Measurements from ENCODE around the gene UBA52. TPM values are rescaled to one million over a fixed set of nuclear protein-coding genes. Genes with fewer than 3 reads are reported as not detected.

The UBA52 gene
- total RNA-seq, 3 donors from 2014 or later (not counting 1 experiment from before 2014, with no cell fraction given) = 1,016 to 1,271 (median 1,271) TPM

DNA sequence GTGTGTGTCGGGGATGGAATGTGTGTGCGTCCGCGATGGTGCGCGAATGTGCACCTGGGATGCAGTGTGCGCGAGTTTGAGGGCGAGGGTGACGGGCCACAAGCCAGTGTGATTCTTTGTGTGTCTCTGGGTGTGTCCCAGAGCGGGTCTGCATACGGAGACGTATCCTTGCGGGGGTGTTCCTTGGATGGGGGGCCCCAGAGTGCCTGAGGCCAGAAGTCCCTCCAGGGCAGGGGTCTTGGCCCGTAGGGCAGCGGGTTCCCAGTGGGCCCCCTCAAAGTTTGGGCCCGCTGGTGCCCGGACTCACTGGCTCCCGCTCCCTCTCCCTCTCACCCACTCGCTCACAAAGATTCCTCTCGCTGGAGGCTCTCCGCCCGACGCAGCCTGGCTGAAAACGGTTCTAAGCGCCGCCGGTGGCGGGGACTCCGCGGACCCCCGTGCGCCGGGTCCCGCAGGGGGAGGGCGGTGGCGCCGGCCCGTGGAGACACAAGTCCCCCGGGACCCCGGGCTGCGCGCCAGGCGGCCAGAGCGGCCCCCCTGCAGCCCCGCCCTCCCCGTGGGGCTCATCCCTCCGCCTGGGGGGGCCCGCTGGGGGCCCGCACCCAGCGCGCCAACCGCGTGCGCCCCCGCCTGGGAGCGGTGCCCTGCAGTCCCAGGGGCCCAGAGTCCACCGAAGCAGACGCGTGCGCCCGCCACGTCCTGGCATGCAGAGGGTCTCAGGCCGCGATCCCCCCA is 34.1 kb downstream of the UBA52 start:
- Mint-ChIP-seq H3K9me3 (no peaks in the 10 kb centered on the region), H3K27ac (no peak overlapping the region), H3K36me3 (no peaks in the 10 kb centered on the region), H3K4me3 (no peak overlapping the region), H3K27me3 (ENCODE audit: low read depth in 2 of 2) (peaks cover 39 to 54% of the 10 kb centered on the region in 2 donors), H3K4me1 (peaks cover 4 to 16% of the 10 kb centered on the region in 2 donors)
- DNase-seq (no peak), ATAC-seq (no peak)
- H3K27ac ChIP-seq (ENCODE audit: low read length) = no peak overlapping the region
- H3K4me3 ChIP-seq (ENCODE audit: low read length) = no peak overlapping the region
- intact Hi-C loops (cut with micrococcal nuclease) = no loop called here
- peaks cover 52% of the 10 kb centered on the region for H3K27me3 ChIP-seq (ENCODE audit: control insufficient read depth, insufficient read depth, low read length)
- H3K4me1 ChIP-seq (ENCODE audit: control insufficient read depth, insufficient read depth, low read length) = peaks cover 10% of the 10 kb centered on the region
- TF ChIP-seq, protein P1, sequence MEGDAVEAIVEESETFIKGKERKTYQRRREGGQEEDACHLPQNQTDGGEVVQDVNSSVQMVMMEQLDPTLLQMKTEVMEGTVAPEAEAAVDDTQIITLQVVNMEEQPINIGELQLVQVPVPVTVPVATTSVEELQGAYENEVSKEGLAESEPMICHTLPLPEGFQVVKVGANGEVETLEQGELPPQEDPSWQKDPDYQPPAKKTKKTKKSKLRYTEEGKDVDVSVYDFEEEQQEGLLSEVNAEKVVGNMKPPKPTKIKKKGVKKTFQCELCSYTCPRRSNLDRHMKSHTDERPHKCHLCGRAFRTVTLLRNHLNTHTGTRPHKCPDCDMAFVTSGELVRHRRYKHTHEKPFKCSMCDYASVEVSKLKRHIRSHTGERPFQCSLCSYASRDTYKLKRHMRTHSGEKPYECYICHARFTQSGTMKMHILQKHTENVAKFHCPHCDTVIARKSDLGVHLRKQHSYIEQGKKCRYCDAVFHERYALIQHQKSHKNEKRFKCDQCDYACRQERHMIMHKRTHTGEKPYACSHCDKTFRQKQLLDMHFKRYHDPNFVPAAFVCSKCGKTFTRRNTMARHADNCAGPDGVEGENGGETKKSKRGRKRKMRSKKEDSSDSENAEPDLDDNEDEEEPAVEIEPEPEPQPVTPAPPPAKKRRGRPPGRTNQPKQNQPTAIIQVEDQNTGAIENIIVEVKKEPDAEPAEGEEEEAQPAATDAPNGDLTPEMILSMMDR (IDR thresholded peaks at IDR 0.05) = no peak
- 4% methylated on average over 65 of the region's 65 CpGs for WGBS (ENCODE audit: insufficient coverage)
- H3K9me3 ChIP-seq (ENCODE audit: control insufficient read depth, insufficient read depth, low read length) = no peaks in the 10 kb centered on the region
- H3K36me3 ChIP-seq (ENCODE audit: control insufficient read depth, insufficient read depth, low read length) = no peaks in the 10 kb centered on the region

DNA sequence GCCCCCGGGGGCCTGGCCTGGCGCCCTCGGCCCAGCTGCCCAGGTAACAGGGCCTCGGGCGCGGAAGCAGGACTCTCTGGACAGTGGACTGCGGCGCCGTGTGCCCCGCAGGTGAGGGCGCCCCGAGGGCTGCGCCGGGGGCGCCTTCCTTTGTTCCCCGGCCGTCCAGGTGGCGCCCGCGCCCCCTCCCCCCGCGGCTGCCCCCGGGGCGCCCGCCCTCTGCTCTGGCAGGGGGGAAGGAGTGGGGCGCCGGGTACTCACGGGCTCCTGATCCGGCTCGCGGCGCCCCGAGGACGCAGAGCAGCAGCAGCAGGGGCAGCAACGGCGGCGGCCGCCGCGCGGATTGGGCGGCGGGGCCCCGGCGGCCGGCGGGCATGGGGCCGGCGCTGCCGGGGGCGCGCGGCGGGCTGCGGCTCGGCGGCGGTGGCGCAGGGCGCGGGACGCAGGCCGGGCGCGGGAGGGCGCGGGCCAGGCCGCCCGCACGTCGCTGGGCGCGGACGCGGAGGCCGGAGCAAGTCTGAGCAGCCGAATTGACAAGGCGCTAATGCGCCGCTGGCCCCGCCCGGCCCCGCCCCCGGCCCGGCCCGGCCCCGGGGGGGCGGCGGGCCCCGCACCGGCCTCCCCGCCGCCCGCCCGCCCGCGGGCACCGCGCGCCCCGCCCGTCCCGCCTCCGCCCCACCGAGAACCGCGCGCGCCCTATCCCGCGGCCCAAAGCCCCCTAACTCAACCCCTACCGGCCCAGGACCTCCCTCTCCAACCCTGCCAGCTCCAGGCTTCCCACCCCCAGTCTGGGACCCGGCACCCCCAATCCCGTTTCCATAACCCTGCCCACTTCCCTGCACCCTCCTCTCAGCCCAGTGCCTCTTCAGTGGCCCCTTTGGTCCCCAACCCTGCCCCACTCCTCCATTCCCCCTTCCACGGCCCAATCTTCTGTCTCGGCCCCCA is 34.9 kb downstream of the UBA52 start, which contains the start of gene CRLF1:
TSS of gene CRLF1 (minus strand) at position 519 of the 945 bp plus-strand sequence. CDS start at position 376, 143 bp downstream.
- peaks cover 59% of the 10 kb centered on the region for H3K27me3 ChIP-seq (ENCODE audit: control insufficient read depth, insufficient read depth, low read length)
- ATAC-seq (no peak), DNase-seq (no peak)
- H3K27ac ChIP-seq (ENCODE audit: low read length) = no peak within 1 kb of the TSS
- Mint-ChIP-seq H3K36me3 (no peaks in the 10 kb centered on the region), H3K27me3 (ENCODE audit: low read depth in 2 of 2) (peaks cover 45 to 56% of the 10 kb centered on the region in 2 donors), H3K4me3 (no peak within 1 kb of the TSS), H3K27ac (no peak within 1 kb of the TSS), H3K9me3 (no peaks in the 10 kb centered on the region), H3K4me1 (peaks cover 9 to 22% of the 10 kb centered on the region in 2 donors)
- no peak within 1 kb of the TSS for H3K4me3 ChIP-seq (ENCODE audit: low read length)
- no peaks in the 10 kb centered on the region for H3K9me3 ChIP-seq (ENCODE audit: control insufficient read depth, insufficient read depth, low read length)
- peaks cover 17% of the 10 kb centered on the region for H3K4me1 ChIP-seq (ENCODE audit: control insufficient read depth, insufficient read depth, low read length)
- intact Hi-C loops (cut with micrococcal nuclease) = no loop called here
- TF ChIP-seq, protein P1 (IDR thresholded peaks at IDR 0.05) = no peak
- H3K36me3 ChIP-seq (ENCODE audit: control insufficient read depth, insufficient read depth, low read length) = no peaks in the 10 kb centered on the region
- 2% methylated on average over 109 of the region's 116 CpGs for WGBS (ENCODE audit: insufficient coverage)

DNA sequence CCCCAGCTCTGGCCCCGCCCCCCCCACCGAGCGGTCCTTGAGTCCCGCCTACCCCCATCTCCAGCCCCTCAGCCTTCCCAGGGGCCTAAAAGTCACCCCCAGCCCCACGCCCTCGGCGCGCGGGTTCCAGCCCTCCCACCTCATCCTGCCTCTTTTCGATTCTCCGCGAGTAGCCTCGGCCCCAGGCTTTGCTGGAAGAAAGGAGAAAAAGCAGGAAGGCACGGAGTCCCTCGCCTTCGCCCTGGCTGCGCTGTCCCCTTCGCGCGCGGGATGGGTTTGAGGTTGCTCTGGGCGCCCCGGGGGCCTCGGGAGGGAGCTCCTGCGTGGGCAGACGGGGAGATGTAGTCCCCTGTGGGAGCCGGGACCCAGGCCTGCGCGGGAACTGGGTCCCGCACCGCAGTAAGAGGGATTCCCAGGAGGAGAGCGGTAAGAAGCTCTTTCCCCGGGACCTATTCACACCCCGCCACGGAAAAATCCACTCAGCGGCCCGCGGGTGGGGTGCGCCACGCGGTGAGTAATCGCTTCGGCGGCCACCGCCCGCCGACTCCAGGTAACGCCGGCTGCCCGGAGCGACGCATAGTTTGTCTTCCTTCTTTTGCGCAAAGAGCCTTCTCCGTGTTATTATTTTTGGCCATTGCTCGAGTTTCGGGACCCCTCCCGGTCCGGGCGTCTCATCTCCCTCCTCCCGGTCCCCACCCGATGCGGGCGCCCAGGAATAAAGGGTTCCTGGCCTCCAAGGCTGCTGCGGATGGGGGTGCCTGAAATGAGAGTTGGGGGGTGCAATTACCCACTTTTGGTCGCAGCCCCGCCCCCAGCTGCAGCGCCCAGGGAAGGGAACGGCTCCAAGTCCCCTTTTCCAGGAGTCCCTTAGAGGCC is 35.8 kb downstream of the UBA52 start:
- Mint-ChIP-seq H3K27ac (no peak overlapping the region), H3K27me3 (ENCODE audit: low read depth in 2 of 2) (peaks cover 45 to 58% of the 10 kb centered on the region in 2 donors), H3K4me1 (peaks cover 9 to 29% of the 10 kb centered on the region in 2 donors), H3K36me3 (no peaks in the 10 kb centered on the region), H3K4me3 (no peak overlapping the region), H3K9me3 (no peaks in the 10 kb centered on the region)
- Histone ChIP-seq H3K4me3 (ENCODE audit: low read length) (no peak overlapping the region), H3K9me3 (ENCODE audit: control insufficient read depth, insufficient read depth, low read length) (no peaks in the 10 kb centered on the region), H3K36me3 (ENCODE audit: control insufficient read depth, insufficient read depth, low read length) (no peaks in the 10 kb centered on the region), H3K27me3 (ENCODE audit: control insufficient read depth, insufficient read depth, low read length) (peaks cover 60% of the 10 kb centered on the region), H3K4me1 (ENCODE audit: control insufficient read depth, insufficient read depth, low read length) (peaks cover 24% of the 10 kb centered on the region), H3K27ac (ENCODE audit: low read length) (no peak overlapping the region)
- WGBS (ENCODE audit: insufficient coverage) = 3% methylated on average over 64 of the region's 68 CpGs
- ATAC-seq = no peak
- intact Hi-C loops (cut with micrococcal nuclease) = no loop called here
- TF ChIP-seq, protein P1 (IDR thresholded peaks at IDR 0.05) = no peak
- no peak for DNase-seq
